Suprapubic skin (tissue), 4 donors: ENCODE data around the gene ANG.
"Not testable (repeated sequence)": the region's sequence is repeated elsewhere in the genome, so short reads cannot be mapped to it uniquely, and the experiment has no call there.

Experiments used
- EP300 ChIP-seq: sonication (generic); formaldehyde crosslinking; IDR thresholded peaks from one replicate; pipeline ENCODE4 v1.6.1; 2017; ENCODE audit warnings: antibody characterized with exemption
- POLR2A ChIP-seq, 2 donors: fragments of 450-650 bp; IDR thresholded peaks; one replicate each; pipeline ENCODE4 v1.6.1; 2017; ENCODE audit warnings: antibody characterized with exemption in 2 of 2, mild to moderate bottlenecking in 2 of 2, moderate library complexity in 2 of 2
- POLR2AphosphoS5 ChIP-seq, 3 donors: sonication (generic); formaldehyde crosslinking; IDR thresholded peaks; one replicate each; pipeline ENCODE4 v1.6.1; 2017; ENCODE audit warnings: antibody characterized with exemption in 3 of 3
- TF ChIP-seq, protein P1 (sequence below), 2 donors: fragments of 200-600 bp in 1 of 2; fragments of 450-650 bp in 1 of 2; sonication (generic) in 1 of 2; IDR thresholded peaks; one replicate each; pipeline ENCODE4 v1.5.1; 2016 to 2019; ENCODE audit warnings: antibody characterized with exemption in 2 of 2, mild to moderate bottlenecking in 1 of 2, moderate library complexity in 1 of 2

- TF ChIP-seq, protein P1, sequence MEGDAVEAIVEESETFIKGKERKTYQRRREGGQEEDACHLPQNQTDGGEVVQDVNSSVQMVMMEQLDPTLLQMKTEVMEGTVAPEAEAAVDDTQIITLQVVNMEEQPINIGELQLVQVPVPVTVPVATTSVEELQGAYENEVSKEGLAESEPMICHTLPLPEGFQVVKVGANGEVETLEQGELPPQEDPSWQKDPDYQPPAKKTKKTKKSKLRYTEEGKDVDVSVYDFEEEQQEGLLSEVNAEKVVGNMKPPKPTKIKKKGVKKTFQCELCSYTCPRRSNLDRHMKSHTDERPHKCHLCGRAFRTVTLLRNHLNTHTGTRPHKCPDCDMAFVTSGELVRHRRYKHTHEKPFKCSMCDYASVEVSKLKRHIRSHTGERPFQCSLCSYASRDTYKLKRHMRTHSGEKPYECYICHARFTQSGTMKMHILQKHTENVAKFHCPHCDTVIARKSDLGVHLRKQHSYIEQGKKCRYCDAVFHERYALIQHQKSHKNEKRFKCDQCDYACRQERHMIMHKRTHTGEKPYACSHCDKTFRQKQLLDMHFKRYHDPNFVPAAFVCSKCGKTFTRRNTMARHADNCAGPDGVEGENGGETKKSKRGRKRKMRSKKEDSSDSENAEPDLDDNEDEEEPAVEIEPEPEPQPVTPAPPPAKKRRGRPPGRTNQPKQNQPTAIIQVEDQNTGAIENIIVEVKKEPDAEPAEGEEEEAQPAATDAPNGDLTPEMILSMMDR (IDR thresholded peaks at IDR 0.05), result not testable (repeated sequence)
- not testable (repeated sequence) for TF ChIP-seq EP300; POLR2A (IDR thresholded peaks at IDR 0.05); POLR2AphosphoS5 (IDR thresholded peaks at IDR 0.05)
Measured at GRCh38 chr14:20666400-20666961, 22.1 kb upstream of the ANG start.
